Measurements from ENCODE around the gene SLCO1B3.

- TF ChIP-seq CTCF (IDR thresholded peaks at IDR 0.05) (no peak), POLR2A (IDR thresholded peaks at IDR 0.05) (no peak)
These were observed 5.1 kb downstream of the SLCO1B3 start for GRCh38 chr12:20815574-20815973.

All from right lobe of liver (tissue), 4 donors.